Measurements from ENCODE around the gene TYW1B.

- TF ChIP-seq CTCF (conservative IDR thresholded peaks at IDR 0.05; ENCODE audit: low read depth, low read length) = no peak
- TF ChIP-seq EZH2 (IDR thresholded peaks at IDR 0.05; ENCODE audit: low read length, unreplicated experiment) = no peak
Measured at GRCh38 chr7:72674394-72674793, 153.6 kb downstream of the TYW1B start.

Measured in PC-3 (cell line).